Left lobe of liver (tissue), 2 donors: ENCODE results near the gene OSBPL3. TPM values are rescaled to one million over a fixed set of nuclear protein-coding genes. Genes with fewer than 3 reads are reported as not detected.
"Not testable (repeated sequence)": the region's sequence is repeated elsewhere in the genome, so short reads cannot be mapped to it uniquely, and the experiment has no call there.

Source experiments
- ATAC-seq: fragments of 200-7000 bp; cut with Tn5 transposase; one replicate; pipeline ENCODE4 v1.9.1; 2020; ENCODE audit warnings: mild to moderate bottlenecking, moderate library complexity
- DNase-seq: peaks from one replicate; pipeline ENCODE4 v3.0.0-alpha.2; 2020; ENCODE audit warnings: low spot score
- total RNA-seq: library from RNA; stranded (reverse); gene quantifications from one replicate; pipeline ENCODE4 v1.2.1, GENCODE V29; 2021
- donor health status: DM: no; HTN: no; CAD: no; lungs with moderate emphysema.
- donor health status: DM: no; HTN: yes; CAD: no.

Gene OSBPL3
- total RNA-seq, 1 donor from 2014 or later: 0.58 TPM

GRCh38 chr7:24922099-24922773, 57.7 kb downstream of the OSBPL3 start:
- ATAC-seq (no peak), DNase-seq (no peak)

- DNase-seq (no peak), ATAC-seq (no peak)
Observed at GRCh38 chr7:24921362-24921679, 58.7 kb downstream of the OSBPL3 start.

GRCh38 chr7:24920451-24921361, 59.3 kb downstream of the OSBPL3 start:
- no peak for ATAC-seq
- no peak for DNase-seq

- DNase-seq (no peak), ATAC-seq (no peak)
Observed at GRCh38 chr7:24917510-24918239, 62.3 kb downstream of the OSBPL3 start.

- DNase-seq (no peak), ATAC-seq (no peak)
Observed at GRCh38 chr7:24916463-24917040, 63.4 kb downstream of the OSBPL3 start.

- ATAC-seq: no peak
- no peak for DNase-seq
Observed at GRCh38 chr7:24914465-24914859, 65.5 kb downstream of the OSBPL3 start.

GRCh38 chr7:24913801-24914464, 66.0 kb downstream of the OSBPL3 start:
- DNase-seq (no peak), ATAC-seq (no peak)

GRCh38 chr7:24912874-24913514, 67.0 kb downstream of the OSBPL3 start:
- no peak for DNase-seq
- ATAC-seq: no peak

- DNase-seq: no peak
- ATAC-seq: no peak
Observed at GRCh38 chr7:24912424-24912823, 67.6 kb downstream of the OSBPL3 start.

- ATAC-seq: no peak
- no peak for DNase-seq
Observed at GRCh38 chr7:24911213-24911603, 68.8 kb downstream of the OSBPL3 start.

- DNase-seq (no peak), ATAC-seq (no peak)
Observed at GRCh38 chr7:24910551-24911212, 69.3 kb downstream of the OSBPL3 start.

GRCh38 chr7:24908727-24909126, 71.3 kb downstream of the OSBPL3 start:
- DNase-seq: no peak
- no peak for ATAC-seq

- ATAC-seq (no peak), DNase-seq (no peak)
Observed at GRCh38 chr7:24908166-24908565, 71.8 kb downstream of the OSBPL3 start.

- DNase-seq: no peak
- ATAC-seq: no peak
Observed at GRCh38 chr7:24907311-24907886, 72.6 kb downstream of the OSBPL3 start.

GRCh38 chr7:24905996-24906770, 73.8 kb downstream of the OSBPL3 start:
- ATAC-seq: no peak
- DNase-seq: no peak

- DNase-seq, ATAC-seq: not testable (repeated sequence)
Observed at GRCh38 chr7:24903992-24904391, 76.0 kb downstream of the OSBPL3 start.

- no peak for ATAC-seq
- no peak for DNase-seq
Observed at GRCh38 chr7:24903559-24903958, 76.4 kb downstream of the OSBPL3 start.

GRCh38 chr7:24902931-24903330, 77.0 kb downstream of the OSBPL3 start:
- DNase-seq (no peak), ATAC-seq (no peak)

- DNase-seq: no peak
Observed at GRCh38 chr7:24902276-24902675, 77.7 kb downstream of the OSBPL3 start.

More at GRCh38 chr7:24902276-24902675, 77.7 kb downstream of the OSBPL3 start:
- ATAC-seq: no peak
